Measurements from ENCODE around the gene SLC16A3. TPM values are rescaled to one million over a fixed set of nuclear protein-coding genes. Genes with fewer than 3 reads are reported as not detected.

Gene SLC16A3
- total RNA-seq, 2 experiments from 2014 or later: 183 to 193 TPM

DNA sequence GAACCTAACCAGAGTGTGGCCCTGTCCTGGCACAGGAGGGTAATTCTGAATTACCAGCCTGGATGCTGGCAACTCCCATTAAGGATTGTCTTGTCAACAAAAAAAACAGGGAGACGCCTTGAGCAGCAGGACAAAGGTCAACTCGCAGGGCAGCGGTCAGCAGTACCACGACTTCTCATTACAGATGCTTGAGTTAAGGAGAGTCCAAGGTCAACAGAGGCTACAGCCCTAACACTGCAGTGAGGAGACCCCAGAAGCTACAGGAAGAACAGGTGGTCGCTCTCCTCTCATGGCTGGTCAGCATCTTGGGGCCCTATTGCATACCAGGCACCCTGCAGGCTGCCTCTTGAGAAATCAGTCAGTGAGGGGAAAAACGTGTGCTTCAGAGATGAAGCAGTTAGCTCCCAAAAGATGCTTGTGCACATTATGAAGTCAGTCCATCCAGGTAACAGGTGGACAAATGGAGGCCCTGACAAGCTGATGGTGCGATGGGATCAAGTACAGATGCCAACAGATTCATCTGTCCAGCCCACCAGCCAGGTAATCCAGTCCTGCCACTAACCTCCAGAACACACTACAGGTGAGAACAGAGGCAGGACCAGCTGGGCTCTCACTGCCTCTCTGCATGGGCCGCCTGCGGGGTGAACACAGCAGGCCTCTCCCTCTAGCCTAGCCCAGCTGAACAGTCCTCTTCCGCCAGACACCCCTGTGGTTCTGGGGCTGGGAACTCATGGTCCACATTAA, 40.5 kb downstream of the SLC16A3 start:
- peaks cover 67% of the 10 kb centered on the region for H3K4me1 Mint-ChIP-seq (ENCODE audit: low read depth)
- no peak for DNase-seq
- intact Hi-C loops (cut with micrococcal nuclease): no loop called here

DNA sequence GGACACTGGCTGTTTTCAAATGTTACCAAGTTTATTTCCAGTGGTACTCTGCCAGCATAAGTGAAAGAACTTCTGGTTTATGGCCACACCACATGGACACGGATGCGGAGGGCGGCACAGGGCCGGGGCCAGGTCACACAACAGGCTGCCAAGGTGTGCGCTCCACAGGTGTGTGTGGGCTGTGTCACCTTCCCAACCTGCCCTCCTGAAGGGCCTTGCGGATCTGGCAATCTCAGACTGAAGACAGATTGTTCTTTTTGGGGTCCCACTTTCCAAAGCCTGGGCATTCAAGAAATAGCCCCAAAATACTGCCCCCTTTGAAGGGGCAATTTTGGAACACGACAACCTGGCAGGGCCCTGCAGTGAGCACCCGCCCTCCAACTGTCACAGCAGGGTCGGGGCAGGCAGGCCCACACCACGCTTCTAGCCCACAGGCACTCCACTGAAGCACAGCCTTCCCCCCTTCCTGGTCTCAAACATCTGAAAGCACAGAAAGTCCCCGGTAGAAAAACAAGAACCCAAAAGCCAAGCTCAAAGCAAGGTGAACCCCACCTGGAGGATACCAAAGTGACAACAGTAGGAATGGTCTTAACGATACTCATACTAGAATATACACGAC, 41.1 kb downstream of the SLC16A3 start:
- POLR2A ChIA-PET: interaction anchor here (1.4 to 1.6 kb wide), 3 partner anchors 22 to 36 kb away, joined by 4 to 5 read pairs (median 5); no protein-coding TSS in a partner anchor
- Mint-ChIP-seq H3K27ac (peak overlapping the region; percentile 75), H3K36me3 (ENCODE audit: low read depth) (peaks cover 64% of the 10 kb centered on the region), H3K4me3 (peak overlapping the region; percentile 30), H3K27me3 (no peaks in the 10 kb centered on the region), H3K4me1 (ENCODE audit: low read depth) (peaks cover 68% of the 10 kb centered on the region), H3K9me3 (no peaks in the 10 kb centered on the region)
- intact Hi-C loops (cut with micrococcal nuclease): no loop called here
- ATAC-seq (no peak), DNase-seq (no peak)
- TF ChIP-seq, protein P1, sequence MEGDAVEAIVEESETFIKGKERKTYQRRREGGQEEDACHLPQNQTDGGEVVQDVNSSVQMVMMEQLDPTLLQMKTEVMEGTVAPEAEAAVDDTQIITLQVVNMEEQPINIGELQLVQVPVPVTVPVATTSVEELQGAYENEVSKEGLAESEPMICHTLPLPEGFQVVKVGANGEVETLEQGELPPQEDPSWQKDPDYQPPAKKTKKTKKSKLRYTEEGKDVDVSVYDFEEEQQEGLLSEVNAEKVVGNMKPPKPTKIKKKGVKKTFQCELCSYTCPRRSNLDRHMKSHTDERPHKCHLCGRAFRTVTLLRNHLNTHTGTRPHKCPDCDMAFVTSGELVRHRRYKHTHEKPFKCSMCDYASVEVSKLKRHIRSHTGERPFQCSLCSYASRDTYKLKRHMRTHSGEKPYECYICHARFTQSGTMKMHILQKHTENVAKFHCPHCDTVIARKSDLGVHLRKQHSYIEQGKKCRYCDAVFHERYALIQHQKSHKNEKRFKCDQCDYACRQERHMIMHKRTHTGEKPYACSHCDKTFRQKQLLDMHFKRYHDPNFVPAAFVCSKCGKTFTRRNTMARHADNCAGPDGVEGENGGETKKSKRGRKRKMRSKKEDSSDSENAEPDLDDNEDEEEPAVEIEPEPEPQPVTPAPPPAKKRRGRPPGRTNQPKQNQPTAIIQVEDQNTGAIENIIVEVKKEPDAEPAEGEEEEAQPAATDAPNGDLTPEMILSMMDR (IDR thresholded peaks at IDR 0.05): no peak
- CTCF ChIA-PET: interaction anchor here (1.7 kb wide), 1 partner anchor 51 kb away, joined by 5 read pairs; no protein-coding TSS in a partner anchor

More for the DNA sequence above, 40.5 kb downstream of the SLC16A3 start:
- POLR2A ChIA-PET: interaction anchor here (0.6 to 1.6 kb wide), 4 partner anchors 23 to 1487 kb away, joined by 3 to 5 read pairs (median 4); no protein-coding TSS in a partner anchor
- TF ChIP-seq, protein P1 (IDR thresholded peaks at IDR 0.05): no peak
- peaks cover 68% of the 10 kb centered on the region for H3K36me3 Mint-ChIP-seq (ENCODE audit: low read depth)
- CTCF ChIA-PET: interaction anchor here (0.7 to 1.3 kb wide), 4 partner anchors 10 to 53 kb away, joined by 3 to 4 read pairs (median 3); no protein-coding TSS in a partner anchor
- ATAC-seq: no peak
- no peaks in the 10 kb centered on the region for H3K9me3 Mint-ChIP-seq
- no peaks in the 10 kb centered on the region for H3K27me3 Mint-ChIP-seq
- peak overlapping the region; percentile 12 for H3K4me3 Mint-ChIP-seq
- peak overlapping the region; percentile 75 for H3K27ac Mint-ChIP-seq

DNA sequence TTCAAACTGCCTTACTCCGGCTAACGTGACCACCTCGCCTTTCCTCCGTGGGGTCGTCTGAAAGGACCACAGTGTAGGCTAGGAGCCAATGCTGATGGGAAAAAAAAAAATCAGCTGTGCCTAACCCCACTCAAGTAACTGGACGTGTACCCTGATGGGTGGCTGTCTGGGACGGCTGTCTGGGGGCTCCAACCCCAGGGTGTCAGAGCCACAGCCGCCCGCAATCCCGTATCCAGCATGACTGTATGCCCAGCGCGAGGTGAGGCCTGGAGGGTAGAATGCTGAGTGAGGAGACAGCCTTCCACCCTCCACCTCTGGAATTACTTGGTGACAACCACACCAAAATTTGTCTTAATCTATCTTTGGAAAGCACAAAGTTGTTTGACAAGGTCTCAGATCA, 41.8 kb downstream of the SLC16A3 start:
- no peak for DNase-seq
- H3K27me3 Mint-ChIP-seq: no peaks in the 10 kb centered on the region
- peak overlapping the region; percentile 30 for H3K4me3 Mint-ChIP-seq
- TF ChIP-seq, protein P1 (IDR thresholded peaks at IDR 0.05): no peak
- H3K9me3 Mint-ChIP-seq: no peaks in the 10 kb centered on the region
- H3K27ac Mint-ChIP-seq: peak overlapping the region; percentile 75
- ChIA-PET POLR2A (interaction anchor here (1.0 to 1.5 kb wide), 4 partner anchors 21 to 44 kb away, joined by 3 to 5 read pairs (median 4); no protein-coding TSS in a partner anchor), CTCF (interaction anchor here (1.7 kb wide), 1 partner anchor 51 kb away, joined by 5 read pairs; no protein-coding TSS in a partner anchor)
- peaks cover 62% of the 10 kb centered on the region for H3K36me3 Mint-ChIP-seq (ENCODE audit: low read depth)
- no peak for ATAC-seq
- H3K4me1 Mint-ChIP-seq (ENCODE audit: low read depth): peaks cover 67% of the 10 kb centered on the region
- intact Hi-C loops (cut with micrococcal nuclease): no loop called here

DNA sequence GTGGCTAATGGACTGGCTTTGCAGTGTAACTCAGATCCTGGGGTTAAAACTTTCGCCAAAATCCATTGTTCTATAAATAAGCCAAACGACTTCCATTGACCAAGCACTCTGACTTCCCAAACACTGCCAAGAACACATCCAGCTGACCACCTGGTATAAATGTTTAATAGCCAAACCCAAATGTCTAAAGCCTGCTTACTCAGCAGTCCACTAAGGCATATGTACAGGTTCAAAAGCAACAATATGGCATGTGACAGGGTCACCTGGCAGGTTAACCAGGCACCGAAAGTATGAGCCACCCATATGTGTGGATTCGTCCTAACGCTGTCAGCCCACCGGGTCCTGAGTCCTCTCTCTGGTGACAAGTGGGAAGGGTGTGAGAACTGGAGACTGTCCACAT, 42.6 kb downstream of the SLC16A3 start:
- intact Hi-C loops (cut with micrococcal nuclease): no loop called here
- POLR2A ChIA-PET: interaction anchor here (0.7 to 1.5 kb wide), 5 partner anchors 20 to 73 kb away, joined by 3 to 4 read pairs (median 3); no protein-coding TSS in a partner anchor
- Mint-ChIP-seq H3K4me3 (peak overlapping the region; percentile 88), H3K9me3 (no peaks in the 10 kb centered on the region), H3K27me3 (no peaks in the 10 kb centered on the region), H3K36me3 (ENCODE audit: low read depth) (peaks cover 54% of the 10 kb centered on the region), H3K27ac (peak overlapping the region; percentile 20), H3K4me1 (ENCODE audit: low read depth) (peaks cover 59% of the 10 kb centered on the region)
- ATAC-seq: no peak
- TF ChIP-seq, protein P1 (IDR thresholded peaks at IDR 0.05): no peak
- CTCF ChIA-PET: interaction anchor here (1.7 kb wide), 1 partner anchor 50 kb away, joined by 5 read pairs; no protein-coding TSS in a partner anchor
- DNase-seq: no peak
